ENCODE results near the gene C1orf141.
"Not testable (repeated sequence)": the region's sequence is repeated elsewhere in the genome, so short reads cannot be mapped to it uniquely, and the experiment has no call there.

Gene C1orf141

GRCh38 chr1:67077593-67077992 lies 57.2 kb downstream of the C1orf141 start:
- DNase-seq (ENCODE audit: insufficient read length, low spot score) (no peak), FAIRE-seq (no peak)

GRCh38 chr1:67072749-67073148 lies 62.0 kb downstream of the C1orf141 start:
- TF ChIP-seq CTCF (IDR thresholded peaks at IDR 0.05; ENCODE audit: insufficient read depth, missing control alignments) = no peak
- FAIRE-seq = no peak
- no peak for DNase-seq (ENCODE audit: insufficient read length, low spot score)

More at GRCh38 chr1:67077593-67077992, 57.2 kb downstream of the C1orf141 start:
- TF ChIP-seq CTCF (IDR thresholded peaks at IDR 0.05; ENCODE audit: insufficient read depth, missing control alignments) = no peak

GRCh38 chr1:67067655-67068054 lies 67.1 kb downstream of the C1orf141 start:
- not testable (repeated sequence) for FAIRE-seq

GRCh38 chr1:67062412-67062811 lies 72.4 kb downstream of the C1orf141 start:
- TF ChIP-seq CTCF (IDR thresholded peaks at IDR 0.05; ENCODE audit: insufficient read depth, missing control alignments) = no peak
- FAIRE-seq = no peak
- DNase-seq (ENCODE audit: insufficient read length, low spot score) = no peak

More at GRCh38 chr1:67067655-67068054, 67.1 kb downstream of the C1orf141 start:
- DNase-seq (ENCODE audit: insufficient read length, low spot score) = not testable (repeated sequence)

- DNase-seq (ENCODE audit: insufficient read length, low spot score) (no peak), FAIRE-seq (no peak)
Measured at GRCh38 chr1:67061266-67061665, 73.5 kb downstream of the C1orf141 start.

GRCh38 chr1:67060811-67061218 lies 74.0 kb downstream of the C1orf141 start:
- no peak for FAIRE-seq
- no peak for DNase-seq (ENCODE audit: insufficient read length, low spot score)

More at GRCh38 chr1:67061266-67061665, 73.5 kb downstream of the C1orf141 start:
- TF ChIP-seq CTCF (IDR thresholded peaks at IDR 0.05; ENCODE audit: insufficient read depth, missing control alignments) = no peak

GRCh38 chr1:67059346-67059745 lies 75.4 kb downstream of the C1orf141 start:
- DNase-seq (ENCODE audit: insufficient read length, low spot score) = no peak
- FAIRE-seq = no peak
- no peak for TF ChIP-seq CTCF (IDR thresholded peaks at IDR 0.05; ENCODE audit: insufficient read depth, missing control alignments)

More at GRCh38 chr1:67060811-67061218, 74.0 kb downstream of the C1orf141 start:
- TF ChIP-seq CTCF (IDR thresholded peaks at IDR 0.05; ENCODE audit: insufficient read depth, missing control alignments) = no peak

GRCh38 chr1:67058761-67059160 lies 76.0 kb downstream of the C1orf141 start:
- FAIRE-seq (no peak), DNase-seq (ENCODE audit: insufficient read length, low spot score) (no peak)
- no peak for TF ChIP-seq CTCF (IDR thresholded peaks at IDR 0.05; ENCODE audit: insufficient read depth, missing control alignments)
